Esophagus muscularis mucosa (tissue), 4 donors: ENCODE data around the gene SLC44A5. TPM values are rescaled to one million over a fixed set of nuclear protein-coding genes. Genes with fewer than 3 reads are reported as not detected.
"Not testable (repeated sequence)": the region's sequence is repeated elsewhere in the genome, so short reads cannot be mapped to it uniquely, and the experiment has no call there.

Experiments used
- DNase-seq: peaks from one replicate; pipeline ENCODE4 v3.0.0-alpha.2; 2017; ENCODE audit errors: extremely low spot score
- H3K27ac ChIP-seq, 4 donors: fragments of 200-600 bp; sonication (generic); replicated peaks in 1 of 4; 1 replicate in 3 of 4; 2 replicates in 1 of 4; pipeline ENCODE4 v1.5.1; 2016 to 2019; ENCODE audit warnings: mild to moderate bottlenecking in 1 of 4
- H3K27me3 ChIP-seq, 4 donors: fragments of 200-600 bp; sonication (generic); one replicate each; pipeline versions ENCODE4 v1.5.1 to v1.6.0; 2016 to 2019
- H3K36me3 ChIP-seq, 4 donors: fragments of 200-600 bp; sonication (generic); one replicate each; pipeline ENCODE4 v1.5.1; 2016 to 2019
- H3K4me1 ChIP-seq, 4 donors: fragments of 200-600 bp; sonication (generic); one replicate each; pipeline ENCODE4 v1.5.1; 2016 to 2019
- H3K4me3 ChIP-seq, 4 donors: fragments of 200-600 bp; sonication (generic); 1 replicate in 2 of 4; 2 replicates in 2 of 4; pipeline ENCODE4 v1.5.1; 2016 to 2019; ENCODE audit warnings: mild to moderate bottlenecking in 4 of 4, moderate library complexity in 1 of 4
- H3K9me3 ChIP-seq, 4 donors: fragments of 200-600 bp; sonication (generic); 1 replicate in 3 of 4; 2 replicates in 1 of 4; pipeline ENCODE4 v1.5.1; 2016 to 2019
- CTCF ChIP-seq, 3 experiments: fragments of 200-600 bp in 2 of 3; fragments of 450-650 bp in 1 of 3; sonication (generic) in 2 of 3; IDR thresholded peaks; one replicate each; pipeline ENCODE4 v1.5.1; 2017 to 2019; ENCODE audit warnings: antibody characterized with exemption in 3 of 3, mild to moderate bottlenecking in 2 of 3, moderate library complexity in 1 of 3
- EP300 ChIP-seq: sonication (generic); formaldehyde crosslinking; IDR thresholded peaks from one replicate; pipeline ENCODE4 v1.6.1; 2017; ENCODE audit warnings: antibody characterized with exemption
- POLR2A ChIP-seq: fragments of 450-650 bp; IDR thresholded peaks from one replicate; pipeline ENCODE4 v1.6.1; 2017; ENCODE audit warnings: antibody characterized with exemption, moderate library complexity, mild to moderate bottlenecking, low read depth
- POLR2AphosphoS5 ChIP-seq, 2 donors: sonication (generic); formaldehyde crosslinking; IDR thresholded peaks; one replicate each; pipeline ENCODE4 v1.6.1; 2017; ENCODE audit warnings: antibody characterized with exemption in 2 of 2
- WGBS: methylation state at CpG from one replicate; pipeline ENCODE4 v1.1.5; 2018; 5-methylcytosine and 5-hydroxymethylcytosine counted together
- intact Hi-C: fragments of 100-400 bp; cut with DNase I; formaldehyde crosslinking; loops from one replicate; pipeline ENCODE4 v1.15.1; 2023
- total RNA-seq, 4 donors: library from RNA; depleted of rRNA; stranded (reverse); fragments of >200 nt; gene quantifications; one replicate each; pipeline versions ENCODE4 v1.1.0 to v1.2.1, GENCODE V29; 2016

SLC44A5 gene
- total RNA-seq, 4 donors from 2014 or later, result 0.17 to 0.71 (median 0.23) TPM; not detected in 1

- H3K4me3 ChIP-seq, result no peak overlapping the region
- H3K27ac ChIP-seq, result no peak overlapping the region
- TF ChIP-seq POLR2AphosphoS5 (IDR thresholded peaks at IDR 0.05) (no peak), EP300 (no peak)
- DNase-seq, result no peak
- intact Hi-C loops, result no loop called here
- 73% methylated on average over 5 of the region's 5 CpGs for WGBS
- no peaks in the 10 kb centered on the region for H3K36me3 ChIP-seq
- H3K9me3 ChIP-seq, result no peaks in the 10 kb centered on the region
- H3K27me3 ChIP-seq, result no peaks in the 10 kb centered on the region
- H3K4me1 ChIP-seq, result no peaks in the 10 kb centered on the region
Measured at GRCh38 chr1:75423616-75424015, 187.3 kb downstream of the SLC44A5 start.

DNA sequence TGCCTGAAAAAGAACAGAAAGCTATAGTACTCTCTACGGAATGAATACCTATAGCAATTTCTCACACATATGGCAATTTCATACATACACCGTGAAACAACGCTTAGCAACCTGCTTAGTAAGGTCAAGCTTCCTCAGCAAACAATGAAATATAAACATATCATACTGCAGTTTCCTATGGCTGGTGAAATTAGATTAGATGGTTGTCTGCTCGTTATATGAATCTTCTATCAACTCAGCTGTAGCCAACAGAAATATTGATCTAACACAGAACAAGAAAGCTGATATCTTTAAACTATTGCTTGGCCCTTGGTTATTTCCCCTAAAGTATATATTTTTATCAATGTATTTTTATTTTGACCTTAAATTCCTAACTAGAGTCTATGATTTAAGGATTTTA is 187.8 kb downstream of the SLC44A5 start:
- Histone ChIP-seq H3K4me1 (no peaks in the 10 kb centered on the region), H3K27ac (no peak overlapping the region), H3K36me3 (no peaks in the 10 kb centered on the region), H3K27me3 (no peaks in the 10 kb centered on the region), H3K9me3 (no peaks in the 10 kb centered on the region), H3K4me3 (no peak overlapping the region)
- 56% methylated on average over 4 of the region's 4 CpGs for WGBS
- DNase-seq, result no peak
- intact Hi-C loops, result no loop called here
- TF ChIP-seq EP300, result no peak
- TF ChIP-seq CTCF (IDR thresholded peaks at IDR 0.05), result no peak
- no peak for TF ChIP-seq POLR2A
- no peak for TF ChIP-seq POLR2AphosphoS5 (IDR thresholded peaks at IDR 0.05)

- DNase-seq, result no peak
- Histone ChIP-seq H3K27me3 (no peaks in the 10 kb centered on the region), H3K36me3 (no peaks in the 10 kb centered on the region), H3K9me3 (no peaks in the 10 kb centered on the region), H3K27ac (no peak overlapping the region), H3K4me1 (no peaks in the 10 kb centered on the region), H3K4me3 (no peak overlapping the region)
- 82% methylated on average over 1 of the region's 1 CpG for WGBS
- TF ChIP-seq POLR2A (no peak), EP300 (no peak), CTCF (IDR thresholded peaks at IDR 0.05) (no peak), POLR2AphosphoS5 (IDR thresholded peaks at IDR 0.05) (no peak)
- intact Hi-C loops, result no loop called here
Measured at GRCh38 chr1:75421371-75421770, 189.5 kb downstream of the SLC44A5 start.

DNA sequence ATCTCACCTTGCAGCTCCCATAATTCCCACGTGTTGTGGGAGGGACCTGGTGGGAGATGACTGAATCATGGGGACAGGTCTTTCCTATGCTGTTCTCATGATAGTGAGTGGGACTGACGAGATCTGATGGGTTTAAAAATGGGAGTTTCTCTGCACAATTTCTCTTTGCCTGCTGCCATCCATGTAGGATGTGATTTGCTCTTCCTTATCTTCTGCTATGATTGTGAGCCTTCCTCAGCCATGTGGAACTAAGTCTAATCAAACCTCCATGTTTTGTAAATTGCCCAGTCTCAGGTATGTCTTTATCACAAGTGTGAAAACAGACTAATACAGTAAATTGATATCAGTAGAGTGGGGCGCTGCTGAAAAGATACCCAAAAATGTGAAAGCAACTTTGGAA is 195.7 kb downstream of the SLC44A5 start:
- no peaks in the 10 kb centered on the region for H3K9me3 ChIP-seq
- H3K4me1 ChIP-seq, result no peaks in the 10 kb centered on the region
- H3K27ac ChIP-seq, result no peak overlapping the region
- 82% methylated on average over 3 of the region's 3 CpGs for WGBS
- intact Hi-C loops, result no loop called here
- no peak overlapping the region for H3K4me3 ChIP-seq
- H3K27me3 ChIP-seq, result no peaks in the 10 kb centered on the region
- no peaks in the 10 kb centered on the region for H3K36me3 ChIP-seq
- TF ChIP-seq CTCF (IDR thresholded peaks at IDR 0.05) (no peak), POLR2A (no peak), EP300 (no peak), POLR2AphosphoS5 (IDR thresholded peaks at IDR 0.05) (no peak)
- no peak for DNase-seq

DNA sequence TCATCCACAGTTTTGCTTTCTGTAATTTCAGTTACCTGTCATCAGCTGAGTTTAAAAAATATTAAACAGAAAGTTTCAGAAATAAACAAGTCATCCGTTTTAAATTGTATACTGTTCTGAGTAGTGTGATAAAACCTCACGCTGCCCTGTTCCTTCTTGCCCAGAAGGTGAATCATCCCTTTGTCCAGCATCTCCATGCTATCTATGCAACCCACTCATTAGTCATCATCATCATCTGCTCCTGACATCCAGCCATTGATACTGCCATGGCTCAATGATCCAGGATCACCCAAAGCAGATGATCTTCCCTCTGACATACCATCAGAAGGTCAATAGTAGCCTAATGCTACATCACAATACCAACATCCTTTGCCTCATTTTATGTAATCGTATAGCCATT is 198.3 kb downstream of the SLC44A5 start:
- Histone ChIP-seq H3K27ac (no peak overlapping the region), H3K36me3 (no peaks in the 10 kb centered on the region), H3K9me3 (no peaks in the 10 kb centered on the region), H3K4me3 (no peak overlapping the region), H3K27me3 (no peaks in the 10 kb centered on the region), H3K4me1 (no peaks in the 10 kb centered on the region)
- no peak for TF ChIP-seq EP300
- TF ChIP-seq POLR2AphosphoS5 (IDR thresholded peaks at IDR 0.05), result no peak
- no peak for TF ChIP-seq POLR2A
- no peak for TF ChIP-seq CTCF (IDR thresholded peaks at IDR 0.05)
- WGBS, result 80% methylated on average over 3 of the region's 3 CpGs
- no peak for DNase-seq
- intact Hi-C loops, result no loop called here

DNA sequence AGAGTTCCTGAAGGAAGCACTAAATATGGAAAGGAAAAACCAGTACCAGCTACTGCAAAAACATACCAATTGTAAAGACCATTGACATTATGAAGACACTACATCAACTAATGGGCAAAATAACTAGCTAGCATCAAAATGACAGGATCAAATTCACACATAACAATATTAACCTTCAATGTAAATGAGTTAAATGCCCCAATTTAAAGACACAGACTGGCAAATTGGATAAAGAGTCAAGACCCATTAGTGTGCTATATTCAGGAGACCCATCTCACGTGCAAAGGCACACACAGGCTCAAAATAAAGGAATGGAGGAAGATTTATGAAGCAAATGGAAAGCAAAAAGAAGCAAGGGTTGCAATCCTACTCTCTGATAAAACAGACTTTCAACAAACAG is 206.2 kb downstream of the SLC44A5 start:
- H3K4me3 ChIP-seq, H3K27me3 ChIP-seq, H3K27ac ChIP-seq, H3K36me3 ChIP-seq, DNase-seq, H3K4me1 ChIP-seq, H3K9me3 ChIP-seq, intact Hi-C loops: not testable (repeated sequence)
- WGBS, result 69% methylated on average over 1 of the region's 1 CpG

GRCh38 chr1:75403147-75403646 is 207.7 kb downstream of the SLC44A5 start:
- WGBS, result 70% methylated on average over 4 of the region's 5 CpGs
- intact Hi-C loops, H3K36me3 ChIP-seq, DNase-seq, H3K4me1 ChIP-seq, H3K27me3 ChIP-seq, H3K4me3 ChIP-seq, H3K27ac ChIP-seq, H3K9me3 ChIP-seq: not testable (repeated sequence)
